Stimulated activated CD8-positive, alpha-beta memory T cell treated with anti-CD3 and anti-CD28 coated beads, Interleukin-4, amount 100 ng/mL, for 48 hours (primary cell): ENCODE results near the gene PHOX2B.
A peak's percentile ranks its signal among the peaks of the same experiment; 100 is the strongest.

Experiments
- DNase-seq: peaks from one replicate; pipeline ENCODE4 v3.0.0-alpha.2; 2020

The PHOX2B gene

GRCh38 chr4:41748571-41749475 is at the start of gene PHOX2B:
PHOX2B (minus strand) TSS chr4:41748725; CDS start chr4:41748610, 115 bp downstream.
- DNase-seq: no peak

GRCh38 chr4:41797260-41797659 is 48.7 kb upstream of the PHOX2B start:
- no peak for DNase-seq

DNA sequence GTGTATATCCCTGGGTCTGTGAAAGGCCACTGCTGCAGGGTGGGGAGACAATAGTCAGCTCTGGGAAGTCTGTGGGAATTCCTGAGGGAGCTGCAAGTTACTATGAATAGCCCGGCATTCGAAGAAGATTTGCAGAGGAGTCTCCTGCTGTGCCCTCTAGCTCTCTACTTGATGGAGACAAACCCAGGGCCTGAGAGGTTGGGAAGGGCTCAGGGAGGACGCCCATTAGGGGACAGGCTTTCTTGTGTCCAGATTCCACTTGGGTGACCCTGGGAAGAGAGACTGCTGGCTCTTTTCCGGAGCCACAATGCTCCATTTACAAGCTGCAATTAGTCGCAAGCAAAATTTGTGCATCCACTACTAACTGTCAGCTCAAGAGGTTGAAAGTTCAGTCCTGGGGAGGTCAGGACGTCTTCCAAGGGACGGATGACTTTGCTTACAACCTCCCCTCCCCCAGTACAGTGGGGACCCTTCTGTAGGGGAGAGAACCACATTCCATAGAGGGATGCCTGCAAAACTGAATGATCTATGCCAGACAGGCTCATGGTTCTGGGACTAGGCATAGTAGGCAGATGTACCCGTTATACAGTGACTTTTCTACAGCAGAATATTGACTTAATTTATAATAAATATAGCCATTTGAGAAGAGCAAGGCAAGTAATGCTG is 48.2 kb upstream of the PHOX2B start:
- DNase-seq: no peak

- no peak for DNase-seq
These were observed 47.4 kb upstream of the PHOX2B start for GRCh38 chr4:41795796-41796385.

- no peak for DNase-seq
These were observed 43.6 kb upstream of the PHOX2B start for GRCh38 chr4:41792166-41792565.

DNA sequence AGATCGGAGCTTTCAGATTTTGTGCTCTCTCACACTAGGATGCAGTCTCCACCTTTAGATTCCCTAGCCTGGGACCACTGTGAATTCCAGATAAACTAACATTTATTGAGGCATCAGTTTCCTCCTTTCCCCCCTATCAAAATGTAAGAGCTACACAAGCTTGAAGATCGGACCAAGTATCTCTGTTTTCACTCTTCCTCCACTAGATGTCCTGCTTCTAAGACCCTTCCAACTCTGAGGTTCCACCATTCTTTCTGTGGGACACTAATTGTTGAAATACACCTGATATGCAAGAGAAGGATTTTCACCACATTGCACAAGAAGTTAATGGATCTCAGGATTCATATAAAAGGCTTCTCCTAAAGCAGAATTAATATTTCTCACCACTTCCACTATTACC is 43.0 kb upstream of the PHOX2B start:
- DNase-seq: no peak

GRCh38 chr4:41787931-41788330 is 39.4 kb upstream of the PHOX2B start:
- DNase-seq: no peak

GRCh38 chr4:41785665-41786064 is 37.1 kb upstream of the PHOX2B start:
- DNase-seq: no peak

GRCh38 chr4:41784191-41784979 is 35.9 kb upstream of the PHOX2B start:
- DNase-seq: no peak

GRCh38 chr4:41776466-41776865 is 27.9 kb upstream of the PHOX2B start:
- no peak for DNase-seq

GRCh38 chr4:41763729-41764128 is 15.2 kb upstream of the PHOX2B start:
- no peak for DNase-seq

- DNase-seq: no peak
These were observed 10.4 kb upstream of the PHOX2B start for GRCh38 chr4:41758884-41759283.

DNA sequence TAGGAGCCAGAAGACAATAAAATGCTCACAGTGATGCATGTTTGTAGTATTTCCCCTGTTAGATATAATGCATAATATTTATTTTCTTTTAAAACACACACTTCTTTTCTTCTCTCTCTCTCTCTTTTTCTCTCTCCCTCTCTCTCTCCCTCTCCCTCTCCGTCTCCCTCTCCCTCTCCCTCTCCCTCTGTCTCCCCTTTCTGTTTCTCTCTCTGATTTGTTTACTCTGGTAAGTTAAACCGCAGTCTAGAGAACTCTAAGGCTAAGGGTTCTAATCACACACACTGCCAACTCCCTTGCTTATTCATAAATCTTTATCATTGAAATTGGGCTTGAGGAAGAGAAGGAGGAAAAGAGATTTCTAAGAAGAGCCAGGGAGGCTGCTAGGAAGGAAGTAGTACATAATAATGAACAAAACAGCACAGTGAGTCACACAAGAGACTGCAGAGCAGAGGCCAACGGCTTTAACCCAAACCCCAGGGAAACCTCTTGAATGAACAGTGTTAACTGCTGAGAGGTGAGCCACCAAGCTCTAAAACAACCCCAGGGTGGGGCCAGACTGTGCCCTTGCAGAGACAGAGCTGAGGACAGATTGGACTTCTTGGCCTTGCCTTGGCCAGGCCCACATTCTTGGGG is 9.1 kb upstream of the PHOX2B start:
- no peak for DNase-seq

- DNase-seq: no peak
These were observed 5.4 kb upstream of the PHOX2B start for GRCh38 chr4:41753942-41754341.

DNA sequence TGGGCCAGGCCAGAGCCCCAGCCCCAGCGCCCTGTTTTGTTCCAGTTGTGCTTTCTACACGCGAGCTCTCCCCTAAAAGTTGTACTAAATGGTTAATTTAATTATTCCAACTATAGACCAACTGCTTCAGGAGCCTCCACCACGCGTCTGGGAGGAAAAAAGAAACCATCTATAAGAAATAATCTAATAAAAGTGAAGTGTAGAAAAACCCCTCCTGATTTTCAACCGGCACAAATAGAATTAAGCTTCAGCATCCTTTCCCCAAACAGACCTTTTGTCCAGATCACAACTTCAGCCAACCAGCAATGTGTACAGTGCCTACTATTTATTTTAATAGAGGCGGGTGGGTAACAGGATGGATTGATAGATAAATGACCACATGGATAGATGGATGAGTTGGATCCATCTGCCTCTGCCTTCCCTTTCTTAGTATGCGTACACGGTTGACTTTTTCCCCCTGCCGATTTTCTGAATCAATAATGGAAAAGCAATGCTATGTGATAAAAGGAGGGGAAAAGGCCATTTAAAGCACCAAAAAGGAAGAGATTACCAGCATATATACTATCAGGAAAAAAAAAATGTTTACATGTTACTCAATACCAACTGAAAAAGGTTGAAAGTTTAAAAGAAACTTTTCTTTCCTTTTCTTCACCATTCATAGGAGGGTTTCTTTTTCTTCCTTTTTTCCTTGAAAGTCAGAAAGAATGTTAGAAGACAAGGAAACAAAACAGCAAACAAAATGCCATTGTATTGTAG is 3.7 kb upstream of the PHOX2B start:
- no peak for DNase-seq

DNA sequence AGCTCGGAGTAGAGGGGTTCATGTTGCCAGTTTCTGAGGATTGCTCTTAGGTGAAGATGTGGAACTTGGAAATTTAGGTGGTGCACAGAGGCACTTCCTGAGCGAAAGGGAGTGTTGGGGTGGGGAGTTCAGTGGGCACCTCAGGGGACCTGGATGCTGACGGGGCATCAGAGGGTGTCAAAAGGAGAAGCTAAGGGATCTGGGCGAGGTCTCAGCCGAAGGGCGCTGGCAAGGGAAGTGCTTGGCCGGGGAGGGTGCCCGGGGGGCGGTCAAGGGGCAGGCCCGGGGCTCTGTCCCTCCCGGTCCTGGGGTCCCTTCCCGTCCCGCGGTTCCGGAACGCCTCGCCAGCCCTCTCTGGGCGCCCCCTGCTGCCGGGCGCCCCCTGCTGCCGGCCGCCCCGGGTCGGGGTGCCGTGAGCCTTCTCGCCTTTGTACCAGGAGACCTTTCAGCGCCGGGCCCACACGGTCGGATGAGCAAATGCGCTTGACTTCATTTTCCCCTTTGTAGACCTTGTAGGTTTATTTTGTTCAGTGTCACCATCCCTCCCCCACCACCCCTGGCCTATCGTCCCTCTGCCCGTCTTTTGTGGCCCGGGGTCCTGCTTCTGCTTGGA is 3.0 kb upstream of the PHOX2B start:
- peak; percentile 40 for DNase-seq

DNA sequence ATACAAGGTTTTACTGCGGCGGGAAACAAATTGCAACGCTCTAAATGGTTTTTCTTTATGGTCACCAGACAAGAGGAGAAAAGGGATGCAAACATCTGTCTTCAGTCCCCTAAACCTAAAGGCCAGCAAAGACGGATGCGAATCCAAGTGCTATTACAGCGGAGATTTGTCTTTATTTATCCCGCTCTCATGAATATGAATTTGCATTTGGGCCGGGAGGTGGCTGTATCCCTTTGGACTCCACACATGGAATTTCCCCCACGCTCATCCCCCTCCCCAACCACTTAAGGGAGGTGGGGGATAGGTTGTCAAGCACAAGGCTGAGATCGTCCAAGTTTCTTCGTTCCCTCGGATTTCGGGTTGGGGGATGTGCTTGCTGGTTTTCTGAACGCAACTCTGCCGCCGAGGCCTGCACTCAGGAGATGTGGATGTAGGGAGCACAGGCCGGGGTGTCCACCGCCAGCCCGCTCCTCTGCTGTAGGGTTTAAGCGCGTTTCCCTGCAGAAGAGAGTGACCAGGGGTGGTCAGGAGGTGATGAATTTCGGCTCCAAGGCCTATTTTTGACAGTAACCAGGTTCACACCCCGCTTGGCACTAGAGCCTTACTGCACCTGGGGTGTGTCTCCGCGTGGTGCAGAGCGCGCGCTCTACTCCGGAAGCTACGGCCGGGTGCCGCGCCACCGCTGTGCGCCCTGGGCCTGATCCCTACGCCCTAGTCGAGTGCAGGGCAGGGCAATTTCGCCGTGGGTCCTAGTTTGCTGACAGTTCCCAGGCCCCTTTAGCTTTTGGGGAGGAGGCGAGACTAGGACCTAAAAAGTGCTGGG is 2.3 kb upstream of the PHOX2B start:
- DNase-seq: no peak

DNA sequence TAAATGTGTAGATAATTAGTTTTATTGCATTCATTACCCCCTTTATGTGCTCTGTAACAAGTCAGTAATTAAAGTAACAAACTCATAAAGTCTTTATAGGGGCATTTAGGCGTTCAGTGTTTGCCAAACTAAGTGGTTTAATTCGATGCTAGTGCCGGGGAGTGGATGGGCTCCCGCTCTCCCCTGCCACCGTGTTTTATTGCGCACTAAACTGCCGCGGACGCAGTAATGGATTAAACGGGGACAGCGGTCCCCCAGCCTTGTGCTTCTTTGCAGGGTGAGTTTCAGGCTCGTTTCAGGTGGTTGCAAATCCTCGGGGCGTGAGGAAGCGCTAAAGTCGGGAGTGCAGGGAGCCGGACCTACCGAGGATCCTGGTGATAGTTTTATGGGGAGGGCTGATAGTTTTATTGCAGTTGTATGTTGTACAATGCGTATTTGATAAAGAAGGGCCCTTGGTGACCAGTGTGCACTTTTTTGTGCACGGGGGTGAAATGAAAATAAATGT is 1.6 kb upstream of the PHOX2B start:
- no peak for DNase-seq

- DNase-seq: no peak
These were observed 1.1 kb upstream of the PHOX2B start for GRCh38 chr4:41749631-41750039.

DNA sequence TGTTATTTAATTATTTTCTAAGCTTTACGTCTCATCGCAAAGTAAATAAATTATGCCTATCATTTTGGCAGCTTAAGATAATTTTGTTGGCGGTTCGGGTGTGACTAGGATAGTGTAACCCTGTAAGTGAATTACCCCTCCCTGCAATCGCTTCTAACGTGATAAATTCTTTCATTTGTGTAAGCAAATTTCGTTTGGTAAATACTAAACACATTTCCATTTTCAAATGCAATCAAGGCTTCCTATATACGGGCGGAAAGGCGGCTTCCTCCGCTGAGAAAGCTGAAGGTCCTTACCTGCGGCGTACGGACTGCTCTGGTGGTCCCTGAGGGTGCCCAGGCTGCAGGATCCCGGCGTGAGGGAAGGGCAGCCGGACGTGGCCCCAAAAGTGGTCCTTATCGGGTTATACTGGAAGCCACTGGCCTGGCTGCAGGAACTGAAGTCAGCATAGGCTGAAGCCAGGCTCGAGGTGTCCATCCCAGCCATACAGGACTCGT is 403 bp downstream of the PHOX2B start:
- no peak for DNase-seq
